ENCODE measurements around the gene UBE2J1.

The UBE2J1 gene

DNA sequence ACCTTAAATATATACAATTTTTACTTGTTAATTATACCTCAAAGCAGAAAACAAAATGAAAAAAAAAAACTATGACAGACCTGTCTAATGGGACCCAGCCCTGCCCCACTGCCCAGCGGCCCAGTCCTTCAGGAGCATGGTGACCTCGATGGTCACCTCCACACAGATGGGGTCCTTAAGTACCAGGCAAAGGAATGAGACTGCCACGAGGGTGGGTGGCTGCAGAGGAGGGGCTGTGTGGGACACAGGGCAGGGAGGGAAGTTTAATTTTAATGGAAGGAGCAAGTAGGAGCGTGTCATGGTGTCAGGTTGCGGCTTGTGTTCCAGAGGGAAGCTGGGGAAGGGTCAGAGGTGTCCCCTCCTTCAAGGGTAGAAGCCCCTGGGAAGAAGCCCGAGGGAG, 66.0 kb downstream of the UBE2J1 start:
- no peak for DNase-seq

DNA sequence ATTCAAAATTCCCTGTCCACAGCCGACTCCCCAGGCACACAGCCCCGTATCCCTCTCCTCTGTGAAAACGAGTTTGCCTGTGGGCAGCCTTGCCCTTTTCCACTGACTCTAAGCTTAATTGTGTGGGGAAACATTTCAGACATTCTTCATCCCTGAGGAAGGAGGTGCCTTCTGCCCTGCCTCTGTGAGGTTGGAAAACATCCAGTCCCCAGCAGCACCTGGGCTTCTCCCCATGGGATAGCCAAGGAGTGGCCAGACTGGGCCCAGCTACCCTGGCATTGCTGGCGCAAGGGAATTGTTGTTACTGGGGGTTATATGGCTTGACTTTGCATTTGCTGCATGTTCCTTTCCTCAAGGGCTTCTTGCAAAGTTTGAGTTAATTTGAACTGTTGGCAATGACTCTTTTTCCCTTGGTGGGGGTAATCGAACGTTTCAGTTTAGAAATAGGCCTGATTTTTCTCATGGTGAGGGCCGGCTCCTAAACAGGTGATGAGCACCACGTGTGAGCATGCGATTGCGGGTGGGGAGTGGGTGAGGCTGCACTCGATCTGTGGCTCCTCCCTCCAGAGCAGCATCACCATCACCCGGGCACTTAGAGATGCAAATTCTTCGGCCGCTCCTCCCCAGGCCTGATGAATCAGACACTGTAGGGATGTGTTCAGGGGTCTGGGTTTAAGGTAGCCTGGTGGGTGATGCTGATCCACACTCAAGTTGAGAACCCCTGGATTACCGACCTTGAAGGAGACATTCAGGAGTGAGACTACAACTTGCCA, 67.4 kb downstream of the UBE2J1 start:
- no peak for DNase-seq

DNA sequence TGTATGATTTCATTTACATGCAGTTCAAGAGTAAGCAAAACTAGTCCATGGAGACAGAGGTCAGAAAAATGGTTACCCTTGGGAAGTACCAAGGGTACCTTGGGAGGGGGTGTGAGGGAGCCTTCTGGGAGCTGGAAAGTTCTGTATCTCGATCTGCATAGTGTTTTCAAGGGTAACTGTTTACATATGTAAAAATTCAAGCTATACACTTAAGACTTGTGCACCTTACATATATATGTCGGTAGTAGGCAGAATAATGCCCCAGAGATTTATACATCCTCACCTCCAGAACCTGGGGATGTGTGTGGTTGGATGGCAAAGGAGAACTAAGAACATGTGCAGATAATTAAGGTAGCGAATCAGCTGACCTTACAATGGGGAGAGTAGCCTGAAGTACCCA, 68.4 kb downstream of the UBE2J1 start:
- no peak for DNase-seq

DNA sequence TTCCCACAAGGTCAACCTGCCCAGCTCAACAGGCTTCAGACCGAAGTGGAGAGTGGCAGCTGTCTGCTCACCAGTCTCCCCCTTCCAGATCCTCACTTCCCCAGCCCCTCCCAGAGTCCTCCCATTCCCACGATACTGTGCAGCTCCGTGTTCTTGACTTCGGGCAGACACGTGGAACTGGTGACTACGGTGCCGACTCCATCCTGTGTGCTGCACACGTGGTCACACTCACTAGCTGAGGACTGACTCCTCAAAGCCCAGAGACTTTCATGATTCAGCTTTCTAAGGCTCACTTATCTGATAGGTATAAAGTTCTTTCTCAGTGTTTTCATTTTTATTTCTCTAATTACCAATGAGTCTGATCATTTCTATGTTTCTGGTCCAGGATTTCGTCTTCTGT, 69.8 kb downstream of the UBE2J1 start:
- no peak for DNase-seq

DNA sequence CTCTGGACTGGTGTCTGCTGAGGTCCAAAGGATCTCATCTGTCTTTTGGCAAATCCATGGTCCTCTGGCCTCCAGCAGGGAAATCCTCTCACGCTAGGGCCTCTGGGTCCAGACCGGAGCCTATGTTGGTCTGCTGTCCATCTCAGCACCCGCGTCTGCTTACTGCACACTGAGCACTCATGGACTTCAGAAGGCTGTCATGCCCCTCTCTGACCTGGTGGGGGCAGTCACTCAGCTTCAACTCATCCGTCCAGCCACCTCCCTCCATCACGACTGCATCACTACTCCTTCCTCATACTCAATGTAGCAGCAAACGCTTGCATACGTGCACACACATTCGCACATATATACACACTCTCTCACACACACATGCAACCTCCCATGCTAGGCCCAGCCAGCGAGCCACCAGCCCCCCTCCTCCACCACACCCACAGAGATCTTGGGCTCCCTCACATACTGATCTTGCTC, 70.7 kb downstream of the UBE2J1 start:
- peak; percentile 47 for DNase-seq

DNA sequence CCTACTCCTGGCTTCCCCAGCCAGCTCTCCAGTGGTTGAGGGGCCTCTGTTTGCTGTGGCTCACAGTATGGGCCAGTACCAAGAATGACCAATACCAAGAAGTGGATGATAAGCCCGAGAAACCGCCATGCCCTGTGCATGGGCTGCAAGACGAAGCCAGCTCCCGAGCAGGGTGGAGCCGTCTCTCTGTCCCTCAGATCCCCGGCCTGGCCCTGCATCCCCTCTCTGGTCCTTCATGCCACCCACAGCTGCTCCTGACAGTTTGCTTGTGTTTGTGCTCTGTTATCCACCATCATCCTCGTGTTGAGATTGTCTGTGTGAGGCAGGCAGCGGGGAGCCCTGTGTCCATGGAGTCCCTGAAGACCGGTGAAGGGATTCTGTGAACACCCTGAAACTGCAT, 73.6 kb downstream of the UBE2J1 start:
- DNase-seq, result no peak
